ENCODE measurements around the gene FUT7. TPM values are rescaled to one million over a fixed set of nuclear protein-coding genes. Genes with fewer than 3 reads are reported as not detected.

Gene FUT7
- total RNA-seq, 2 donors from 2014 or later = 10.0 to 17.8 TPM

DNA sequence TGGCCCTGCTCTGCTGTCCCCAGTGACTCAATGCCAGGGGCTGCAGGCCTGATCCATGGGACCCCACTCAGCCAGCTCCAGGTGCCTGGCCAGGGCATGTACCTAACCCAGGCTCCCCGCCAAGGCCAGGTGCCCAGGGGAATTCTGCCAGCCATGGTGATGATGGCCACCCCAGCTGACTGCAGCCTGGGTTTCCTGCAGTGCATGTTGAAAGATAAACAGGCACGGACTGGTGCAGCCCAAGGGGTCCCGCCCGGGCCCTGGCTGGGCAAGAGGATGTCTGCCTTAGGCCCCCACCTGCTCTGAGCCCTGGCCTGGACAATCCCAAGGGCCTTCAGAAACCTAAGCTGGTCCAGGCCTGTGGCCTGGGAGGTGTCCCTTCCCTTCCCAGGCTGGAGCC is 5.1 kb downstream of the FUT7 start:
- Mint-ChIP-seq H3K27me3 (no peaks in the 10 kb centered on the region), H3K4me1 (ENCODE audit: low read depth in 2 of 2) (peaks cover 19 to 30% of the 10 kb centered on the region in 2 donors), H3K27ac (peak overlapping the region in 1 of 2 donors; percentile 31), H3K36me3 (no peaks in the 10 kb centered on the region), H3K9me3 (no peaks in the 10 kb centered on the region), H3K4me3 (peak overlapping the region; percentile 87)
- no peak for DNase-seq (ENCODE audit: low spot score)
- ATAC-seq = no peak

DNA sequence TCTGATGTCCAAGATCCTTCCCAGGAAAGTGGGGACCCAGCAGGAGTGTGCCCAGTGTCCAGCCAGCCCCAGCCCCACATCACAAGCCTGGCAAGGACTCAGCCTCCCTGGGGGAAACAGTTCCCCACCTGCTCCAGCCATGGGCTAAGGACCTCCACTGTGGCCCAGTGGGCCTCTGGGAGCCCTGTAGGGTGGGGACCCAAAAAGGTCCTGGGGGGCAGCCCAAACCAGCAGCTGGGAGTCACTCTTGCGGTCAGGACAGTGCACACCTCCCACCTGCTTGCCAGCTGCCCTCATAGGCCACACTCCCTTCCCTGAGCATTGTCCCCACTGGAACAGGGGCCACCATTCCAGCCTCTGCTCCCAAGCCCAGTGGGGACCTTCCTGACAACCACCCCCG is 5.5 kb downstream of the FUT7 start:
- peak overlapping the region; percentile 27 for H3K4me3 Mint-ChIP-seq
- H3K9me3 Mint-ChIP-seq = no peaks in the 10 kb centered on the region
- DNase-seq (ENCODE audit: low spot score) = no peak

GRCh38 chr9:137025517-137025966 is 6.3 kb downstream of the FUT7 start:
- no peak for DNase-seq (ENCODE audit: low spot score)
- H3K4me1 Mint-ChIP-seq (ENCODE audit: low read depth in 2 of 2) = peaks cover 12 to 26% of the 10 kb centered on the region in 2 donors

More for the DNA sequence above, 5.5 kb downstream of the FUT7 start:
- peaks cover 17 to 29% of the 10 kb centered on the region in 2 donors for H3K4me1 Mint-ChIP-seq (ENCODE audit: low read depth in 2 of 2)
- H3K27me3 Mint-ChIP-seq = no peaks in the 10 kb centered on the region
- H3K36me3 Mint-ChIP-seq = no peaks in the 10 kb centered on the region
- no peak for ATAC-seq
- no peak overlapping the region for H3K27ac Mint-ChIP-seq

GRCh38 chr9:137023583-137023991 is 8.3 kb downstream of the FUT7 start:
- DNase-seq (ENCODE audit: low spot score) (no peak), ATAC-seq (no peak)
- peaks cover 0 to 12% of the 10 kb centered on the region in 2 donors for H3K4me1 Mint-ChIP-seq (ENCODE audit: low read depth in 2 of 2)
- H3K36me3 Mint-ChIP-seq = no peaks in the 10 kb centered on the region
- no peak overlapping the region for H3K4me3 Mint-ChIP-seq
- no peaks in the 10 kb centered on the region for H3K9me3 Mint-ChIP-seq
- no peak overlapping the region for H3K27ac Mint-ChIP-seq
- no peaks in the 10 kb centered on the region for H3K27me3 Mint-ChIP-seq

More at GRCh38 chr9:137025517-137025966, 6.3 kb downstream of the FUT7 start:
- no peaks in the 10 kb centered on the region for H3K36me3 Mint-ChIP-seq
- H3K27ac Mint-ChIP-seq = no peak overlapping the region
- H3K4me3 Mint-ChIP-seq = no peak overlapping the region
- no peaks in the 10 kb centered on the region for H3K9me3 Mint-ChIP-seq
- no peaks in the 10 kb centered on the region for H3K27me3 Mint-ChIP-seq
- no peak for ATAC-seq

- Mint-ChIP-seq H3K4me3 (no peak overlapping the region), H3K36me3 (no peaks in the 10 kb centered on the region), H3K9me3 (no peaks in the 10 kb centered on the region), H3K27me3 (no peaks in the 10 kb centered on the region), H3K27ac (no peak overlapping the region), H3K4me1 (ENCODE audit: low read depth in 2 of 2) (peaks cover 0 to 12% of the 10 kb centered on the region in 2 donors)
- DNase-seq (ENCODE audit: low spot score) = no peak
- no peak for ATAC-seq
Observed at GRCh38 chr9:137023157-137023556, 8.7 kb downstream of the FUT7 start.

DNA sequence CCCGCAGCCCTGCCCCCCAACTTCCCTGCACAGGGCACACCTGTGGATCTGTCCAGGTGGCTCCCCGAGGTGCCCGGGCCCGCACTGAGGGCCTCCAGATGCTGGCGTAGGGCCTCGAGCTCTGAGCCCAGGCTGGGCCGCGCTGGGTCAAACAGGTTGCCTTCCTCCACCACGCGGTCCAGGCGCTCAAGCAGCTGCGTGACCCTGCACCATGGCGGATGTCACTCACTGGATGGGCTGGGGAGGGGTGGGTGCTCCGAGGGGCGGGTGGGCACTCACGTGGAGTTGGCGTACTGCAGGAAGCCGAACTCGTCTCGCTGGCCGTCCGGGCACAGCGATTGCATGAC is 9.3 kb downstream of the FUT7 start:
- H3K9me3 Mint-ChIP-seq = no peaks in the 10 kb centered on the region
- DNase-seq (ENCODE audit: low spot score) (no peak), ATAC-seq (no peak)
- H3K4me1 Mint-ChIP-seq (ENCODE audit: low read depth in 2 of 2) = peaks cover 0 to 12% of the 10 kb centered on the region in 2 donors
- H3K27me3 Mint-ChIP-seq = no peaks in the 10 kb centered on the region
- no peaks in the 10 kb centered on the region for H3K36me3 Mint-ChIP-seq
- H3K27ac Mint-ChIP-seq = no peak overlapping the region
- H3K4me3 Mint-ChIP-seq = no peak overlapping the region

DNA sequence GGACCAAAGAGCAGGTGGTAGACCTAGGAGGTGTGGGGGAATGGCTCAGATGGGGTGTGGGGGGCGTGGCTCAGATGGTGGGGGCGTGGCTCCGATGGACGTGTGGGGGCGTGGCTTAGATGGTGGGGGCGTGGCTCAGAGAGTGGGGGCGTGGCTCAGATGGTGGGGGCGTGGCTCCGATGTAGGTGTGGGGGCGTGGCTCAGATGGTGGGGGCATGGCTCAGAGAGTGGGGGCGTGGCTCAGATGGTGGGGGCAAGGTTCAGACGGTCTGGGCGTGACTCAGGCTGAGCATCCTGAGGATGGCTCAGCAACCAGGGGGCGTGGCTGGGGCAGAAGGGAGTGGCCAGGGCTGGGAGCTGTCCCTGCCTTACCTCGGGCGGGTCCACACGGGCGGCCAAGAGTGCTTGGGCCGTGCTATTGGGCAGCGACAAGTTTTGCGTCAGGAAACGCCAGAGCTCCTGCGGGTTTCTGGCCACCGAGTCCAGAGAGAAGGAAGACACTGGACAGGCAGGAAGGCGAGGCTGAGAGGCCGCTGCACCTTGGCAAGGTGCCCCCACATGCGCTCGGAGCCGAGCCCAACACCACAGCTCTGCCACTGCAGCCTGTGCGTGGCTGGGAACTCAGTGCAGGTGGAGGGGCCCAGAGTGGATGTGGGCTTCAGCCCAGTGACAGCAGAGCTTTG is 9.8 kb downstream of the FUT7 start:
- H3K27ac Mint-ChIP-seq = no peak overlapping the region
- peak; percentile 85 for DNase-seq (ENCODE audit: low spot score)
- peak; percentile 88 to 89 for ATAC-seq
- no peaks in the 10 kb centered on the region for H3K27me3 Mint-ChIP-seq
- peaks cover 0 to 10% of the 10 kb centered on the region in 2 donors for H3K4me1 Mint-ChIP-seq (ENCODE audit: low read depth in 2 of 2)
- no peak overlapping the region for H3K4me3 Mint-ChIP-seq
- H3K9me3 Mint-ChIP-seq = no peaks in the 10 kb centered on the region
- no peaks in the 10 kb centered on the region for H3K36me3 Mint-ChIP-seq

GRCh38 chr9:137021568-137021978 is 10.3 kb downstream of the FUT7 start:
- Mint-ChIP-seq H3K27me3 (no peaks in the 10 kb centered on the region), H3K4me1 (ENCODE audit: low read depth in 2 of 2) (peaks cover 0 to 8% of the 10 kb centered on the region in 2 donors), H3K4me3 (no peak overlapping the region), H3K36me3 (no peaks in the 10 kb centered on the region), H3K27ac (no peak overlapping the region), H3K9me3 (no peaks in the 10 kb centered on the region)
- ATAC-seq (no peak), DNase-seq (ENCODE audit: low spot score) (no peak)

DNA sequence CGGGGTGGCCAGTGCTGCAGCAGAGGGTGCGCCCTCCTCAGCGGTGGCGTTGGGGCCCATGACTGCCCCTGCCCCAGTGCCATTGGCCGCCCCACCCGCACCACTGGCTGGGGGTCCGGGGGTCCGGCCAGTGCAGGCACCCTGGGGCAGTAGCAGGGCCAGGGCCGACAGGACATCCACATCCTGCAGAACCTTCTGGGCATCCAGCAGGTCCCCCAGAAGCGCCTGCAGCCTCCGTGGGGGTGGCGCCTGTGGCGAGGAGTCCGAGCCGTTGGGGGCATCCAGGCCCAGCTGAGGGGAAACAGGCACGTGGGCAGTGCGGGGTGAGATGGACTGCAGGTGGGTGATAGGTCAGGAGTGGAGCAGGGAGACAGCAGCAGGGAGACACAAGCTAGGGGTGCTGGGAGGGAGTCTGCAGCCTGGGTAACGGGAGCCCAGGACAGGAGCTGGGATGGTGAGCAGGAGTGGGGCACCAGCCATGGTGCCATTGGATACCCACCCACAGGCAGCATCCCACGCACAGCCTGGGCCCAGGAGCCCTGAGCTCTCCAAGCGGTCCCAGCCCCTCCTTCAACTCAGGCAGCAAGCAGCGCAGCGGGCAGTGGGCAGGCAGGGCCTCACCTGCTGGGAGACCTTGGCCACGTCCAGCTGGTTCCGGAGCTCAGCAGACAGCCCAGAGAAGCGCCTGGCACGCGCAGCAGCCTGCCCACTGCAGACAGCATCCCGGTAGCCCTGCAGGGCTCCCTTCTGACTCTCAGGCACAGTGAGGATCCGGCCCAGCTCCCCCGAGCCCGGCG is 10.9 kb downstream of the FUT7 start:
- Mint-ChIP-seq H3K27ac (no peak overlapping the region), H3K4me3 (no peak overlapping the region), H3K4me1 (ENCODE audit: low read depth in 2 of 2) (peaks cover 0 to 8% of the 10 kb centered on the region in 2 donors), H3K27me3 (no peaks in the 10 kb centered on the region), H3K36me3 (no peaks in the 10 kb centered on the region), H3K9me3 (no peaks in the 10 kb centered on the region)
- no peak for ATAC-seq
- no peak for DNase-seq (ENCODE audit: low spot score)

DNA sequence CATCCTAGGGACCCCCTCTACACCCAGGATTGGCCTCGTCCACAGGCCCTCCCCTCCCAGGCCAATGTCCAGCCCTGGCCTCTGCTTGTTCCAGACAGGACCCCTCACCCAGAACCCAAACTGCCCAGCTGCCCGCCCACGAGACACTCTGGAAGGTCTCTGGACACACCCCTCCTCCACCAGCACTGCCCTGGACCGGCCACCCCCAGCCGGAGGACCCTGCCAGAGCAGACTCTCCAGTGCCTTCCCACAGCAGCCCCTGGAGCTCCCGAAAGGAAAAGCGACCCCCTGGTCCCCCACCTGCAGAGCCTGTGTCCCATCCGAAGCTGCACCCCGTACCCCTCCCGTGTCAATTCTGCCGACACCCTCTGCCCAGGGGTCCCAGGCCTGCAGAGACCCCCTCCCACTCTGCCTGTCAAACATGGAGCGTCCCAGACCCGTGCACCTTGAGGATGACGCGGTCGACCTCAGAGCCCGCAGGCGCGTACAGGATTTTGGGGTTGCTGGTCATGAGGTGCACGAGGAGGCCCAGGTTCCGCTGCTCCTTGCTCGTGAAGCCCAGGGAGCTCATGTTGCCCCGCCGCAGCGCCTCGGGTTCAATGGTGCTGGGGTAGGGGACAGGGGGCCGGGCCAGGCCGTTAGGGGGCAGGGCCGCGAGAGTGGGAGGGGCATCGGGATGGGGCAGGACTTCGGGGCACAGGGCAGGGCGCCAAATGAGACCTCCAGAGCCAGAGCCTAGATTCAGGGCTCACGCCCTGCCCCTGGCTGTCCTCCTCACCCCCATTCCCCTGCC is 11.8 kb downstream of the FUT7 start:
- H3K36me3 Mint-ChIP-seq = no peaks in the 10 kb centered on the region
- H3K9me3 Mint-ChIP-seq = no peaks in the 10 kb centered on the region

GRCh38 chr9:137018761-137019559 is 12.9 kb downstream of the FUT7 start:
- ATAC-seq (no peak), DNase-seq (ENCODE audit: low spot score) (no peak)
- Mint-ChIP-seq H3K27me3 (no peaks in the 10 kb centered on the region), H3K4me1 (ENCODE audit: low read depth in 2 of 2) (peaks cover 0 to 8% of the 10 kb centered on the region in 2 donors), H3K36me3 (no peaks in the 10 kb centered on the region), H3K27ac (no peak overlapping the region), H3K9me3 (no peaks in the 10 kb centered on the region), H3K4me3 (no peak overlapping the region)

More for the DNA sequence above, 11.8 kb downstream of the FUT7 start:
- H3K4me1 Mint-ChIP-seq (ENCODE audit: low read depth in 2 of 2) = peaks cover 0 to 8% of the 10 kb centered on the region in 2 donors
- ATAC-seq (no peak), DNase-seq (ENCODE audit: low spot score) (no peak)
- H3K4me3 Mint-ChIP-seq = no peak overlapping the region
- no peaks in the 10 kb centered on the region for H3K27me3 Mint-ChIP-seq
- H3K27ac Mint-ChIP-seq = no peak overlapping the region

GRCh38 chr9:137017791-137018497 is 13.9 kb downstream of the FUT7 start:
- no peaks in the 10 kb centered on the region for H3K36me3 Mint-ChIP-seq
- DNase-seq (ENCODE audit: low spot score) (no peak), ATAC-seq (no peak)
- no peaks in the 10 kb centered on the region for H3K9me3 Mint-ChIP-seq
- H3K27ac Mint-ChIP-seq = no peak overlapping the region
- no peaks in the 10 kb centered on the region for H3K27me3 Mint-ChIP-seq
- no peak overlapping the region for H3K4me3 Mint-ChIP-seq
- peaks cover 0 to 7% of the 10 kb centered on the region in 2 donors for H3K4me1 Mint-ChIP-seq (ENCODE audit: low read depth in 2 of 2)

- no peak for DNase-seq (ENCODE audit: low spot score)
- no peaks in the 10 kb centered on the region for H3K27me3 Mint-ChIP-seq
- no peaks in the 10 kb centered on the region for H3K36me3 Mint-ChIP-seq
- no peak for ATAC-seq
- peaks cover 0 to 3% of the 10 kb centered on the region in 2 donors for H3K4me1 Mint-ChIP-seq (ENCODE audit: low read depth in 2 of 2)
- H3K4me3 Mint-ChIP-seq = no peak overlapping the region
- H3K27ac Mint-ChIP-seq = no peak overlapping the region
- H3K9me3 Mint-ChIP-seq = no peaks in the 10 kb centered on the region
Observed at GRCh38 chr9:137017071-137017470, 14.8 kb downstream of the FUT7 start.
